HG03064 (cell line): ENCODE results near the gene TAF1C.
"Not testable (repeated sequence)": the region's sequence is repeated elsewhere in the genome, so short reads cannot be mapped to it uniquely, and the experiment has no call there.

Source experiments
- ATAC-seq: cut with Tn5 transposase; IDR thresholded peaks from one replicate; pipeline ENCODE4 v1.9.1; 2021; ENCODE audit warnings: low read depth; ENCODE audit not compliant: unreplicated experiment

The TAF1C gene

DNA sequence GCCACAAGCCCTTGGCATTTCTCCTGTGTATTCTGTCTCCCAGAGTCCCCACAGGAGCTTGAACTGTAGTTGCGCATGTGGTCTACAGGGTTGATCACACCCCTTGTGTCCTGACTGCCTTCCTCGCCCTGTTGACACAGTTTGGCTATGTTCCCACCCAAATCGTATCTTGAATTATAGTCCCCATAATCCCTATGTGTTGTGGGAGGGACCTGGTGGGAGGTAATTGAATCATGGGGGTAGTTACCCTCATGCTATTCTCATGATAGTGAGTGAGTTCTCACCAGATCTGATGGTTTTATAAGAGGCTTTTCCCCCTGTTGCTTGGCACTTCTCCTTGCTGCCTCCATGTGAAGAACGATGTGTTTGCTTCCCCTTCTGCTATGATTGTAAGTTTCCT is 25.3 kb upstream of the TAF1C start:
- no peak for ATAC-seq

GRCh38 chr16:84209989-84210388 is 23.1 kb upstream of the TAF1C start:
- no peak for ATAC-seq

DNA sequence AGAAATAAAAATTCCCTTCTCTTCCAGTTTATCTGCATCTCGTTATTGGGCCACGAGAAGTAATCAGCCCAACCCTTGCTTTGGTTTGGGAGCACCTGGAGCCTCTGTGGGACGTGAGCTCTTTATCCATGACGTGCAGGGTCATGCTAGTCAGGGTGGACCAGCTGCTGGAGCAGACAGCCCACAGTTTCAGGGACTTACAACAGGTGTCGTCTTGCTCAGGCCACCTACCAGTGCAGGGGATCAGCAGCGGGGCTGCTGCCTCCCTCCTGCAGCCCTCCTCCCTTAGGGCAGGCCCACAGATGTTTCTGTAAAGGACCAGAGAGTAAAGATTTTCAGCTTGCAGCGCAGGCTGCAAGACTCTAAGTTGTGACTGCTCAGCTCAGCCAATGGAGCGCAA is 21.0 kb upstream of the TAF1C start:
- ATAC-seq: no peak

DNA sequence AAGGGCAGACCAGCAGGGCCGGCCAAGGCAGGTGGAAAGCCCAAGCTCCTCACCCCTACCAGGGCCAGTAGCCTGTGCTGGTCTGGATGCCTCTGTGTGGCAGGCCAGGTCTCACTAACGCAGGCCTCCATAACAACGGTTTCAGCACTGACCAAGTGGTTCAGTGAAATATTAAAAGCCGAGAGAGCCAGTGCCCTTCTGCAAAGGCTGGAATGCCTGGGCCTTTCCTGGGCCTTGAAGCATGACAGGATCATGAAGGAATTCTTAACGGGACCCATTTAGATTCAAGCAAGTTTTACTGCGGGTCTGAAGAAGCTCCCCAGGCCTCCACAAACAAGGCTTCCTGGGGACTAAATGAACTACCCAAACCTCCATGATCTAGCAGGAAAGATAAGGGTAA is 20.4 kb upstream of the TAF1C start:
- ATAC-seq: no peak

DNA sequence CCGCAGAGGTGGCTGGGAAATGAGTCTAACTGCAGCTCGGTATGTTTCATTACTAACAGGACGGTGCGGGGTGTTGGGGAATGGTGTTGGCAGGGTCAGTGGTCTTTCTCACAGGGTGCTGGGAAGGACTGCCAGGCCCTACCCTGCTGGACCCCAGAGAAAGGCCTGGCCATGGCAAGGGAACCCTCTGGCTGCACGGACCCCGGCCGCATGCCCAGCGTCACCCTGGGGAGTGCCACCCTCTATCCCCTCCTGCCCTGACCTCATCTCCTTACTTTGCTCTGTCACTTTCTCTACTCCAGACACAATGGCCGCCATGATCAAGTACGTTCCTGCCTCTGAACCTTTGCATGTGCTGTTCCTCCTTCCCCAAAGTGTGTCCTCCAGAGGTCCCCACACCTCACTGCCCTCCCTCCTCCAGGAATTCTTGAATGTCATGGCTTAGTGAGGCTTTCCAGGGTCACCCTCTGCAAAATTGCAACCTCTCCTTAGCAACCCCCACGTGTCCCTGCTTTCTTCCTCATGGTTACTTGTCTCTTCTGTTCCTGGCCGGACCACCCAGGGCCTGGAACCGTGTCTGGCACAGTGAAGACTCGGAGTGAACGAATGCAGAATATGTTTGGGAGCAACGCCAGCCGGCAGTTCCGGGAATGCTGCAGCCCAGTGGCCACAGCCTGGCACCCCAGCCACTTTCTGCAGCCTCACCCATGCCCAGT is 19.3 kb upstream of the TAF1C start:
- no peak for ATAC-seq

DNA sequence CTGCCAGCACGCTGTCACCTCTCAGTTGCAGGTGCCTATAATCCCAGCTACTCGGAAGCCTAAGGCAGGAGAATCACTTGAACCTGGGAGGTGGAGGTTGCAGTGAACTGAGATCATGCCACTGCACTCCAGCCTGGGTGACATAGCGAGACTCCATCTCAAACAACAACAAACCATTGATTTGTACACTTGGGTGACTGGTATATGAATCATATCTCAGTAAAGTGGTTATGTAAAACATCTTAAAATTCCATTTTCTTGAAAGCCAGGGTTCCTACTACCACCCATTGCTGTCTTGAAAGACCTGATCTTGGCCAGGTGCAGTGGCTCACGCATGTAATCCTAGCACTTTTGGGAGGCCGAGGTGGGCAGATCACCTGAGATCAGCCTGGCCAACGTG is 18.3 kb upstream of the TAF1C start:
- ATAC-seq: not testable (repeated sequence)

GRCh38 chr16:84204551-84204950 is 17.7 kb upstream of the TAF1C start:
- ATAC-seq: not testable (repeated sequence)

GRCh38 chr16:84199861-84200260 is 13.0 kb upstream of the TAF1C start:
- ATAC-seq: no peak

DNA sequence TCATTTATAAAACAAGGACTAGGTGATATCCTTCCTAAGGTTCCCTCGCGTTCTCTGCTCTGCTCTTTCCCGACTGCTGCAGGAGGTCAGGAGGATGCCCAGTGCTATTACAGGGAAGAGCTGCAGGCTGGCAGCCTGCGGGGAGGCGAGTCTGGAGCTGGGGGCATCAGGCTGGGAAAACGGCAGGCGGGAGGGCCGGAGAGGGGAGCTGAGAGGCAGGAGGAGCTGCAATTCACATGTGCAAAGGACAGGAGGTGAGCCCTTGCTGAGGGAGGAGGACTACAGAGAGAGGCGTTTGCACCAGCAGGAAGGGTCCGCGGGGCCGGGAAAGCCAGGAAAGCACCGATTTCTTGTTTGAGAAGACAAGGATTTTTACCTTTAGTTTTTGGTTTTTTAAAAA is 12.2 kb upstream of the TAF1C start:
- ATAC-seq: no peak

DNA sequence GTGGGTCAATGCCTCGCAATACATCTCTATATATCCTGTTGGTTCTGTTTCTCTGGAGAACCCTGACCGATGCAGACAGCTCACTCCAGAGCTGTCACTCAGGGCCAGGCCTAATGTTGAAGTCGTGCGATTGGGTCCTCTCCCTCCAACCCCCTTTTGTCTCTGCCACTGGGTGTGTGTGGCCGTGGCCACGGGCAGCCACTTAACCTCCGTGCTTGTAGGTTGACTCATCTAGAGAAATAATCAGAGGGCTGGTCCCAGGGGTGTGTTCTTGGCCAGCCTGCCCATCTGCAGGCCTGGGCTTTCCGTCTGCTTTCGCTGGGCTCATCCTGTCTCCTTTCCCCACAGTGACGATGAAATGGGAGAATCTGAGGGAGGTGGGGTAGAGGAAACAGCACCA is 11.5 kb upstream of the TAF1C start:
- ATAC-seq: no peak

- ATAC-seq: no peak
These were observed 10.7 kb upstream of the TAF1C start for GRCh38 chr16:84197466-84198128.

- ATAC-seq: no peak
These were observed 10.0 kb upstream of the TAF1C start for GRCh38 chr16:84196727-84197394.

DNA sequence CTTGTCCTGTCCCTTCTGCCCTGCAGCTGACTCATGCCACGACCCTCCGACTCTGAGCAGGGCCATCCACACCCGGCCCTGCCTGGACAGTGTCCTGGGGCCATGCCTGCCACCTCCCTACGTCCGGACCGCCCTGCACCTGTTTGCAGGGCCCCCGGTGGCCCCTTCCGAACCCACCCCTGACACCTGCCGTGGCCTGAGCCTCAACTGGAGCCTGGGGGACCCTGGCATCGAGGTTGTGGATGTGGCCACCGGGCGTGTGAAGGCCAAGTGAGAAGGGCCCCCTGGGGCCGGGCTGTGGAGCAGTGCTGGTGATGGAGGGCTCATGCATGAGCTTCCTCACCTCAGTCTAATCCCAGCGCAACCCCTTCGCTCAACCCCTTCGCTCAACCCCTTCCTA is 9.2 kb upstream of the TAF1C start:
- ATAC-seq: no peak

GRCh38 chr16:84195201-84196093 is 8.6 kb upstream of the TAF1C start:
- ATAC-seq: no peak

DNA sequence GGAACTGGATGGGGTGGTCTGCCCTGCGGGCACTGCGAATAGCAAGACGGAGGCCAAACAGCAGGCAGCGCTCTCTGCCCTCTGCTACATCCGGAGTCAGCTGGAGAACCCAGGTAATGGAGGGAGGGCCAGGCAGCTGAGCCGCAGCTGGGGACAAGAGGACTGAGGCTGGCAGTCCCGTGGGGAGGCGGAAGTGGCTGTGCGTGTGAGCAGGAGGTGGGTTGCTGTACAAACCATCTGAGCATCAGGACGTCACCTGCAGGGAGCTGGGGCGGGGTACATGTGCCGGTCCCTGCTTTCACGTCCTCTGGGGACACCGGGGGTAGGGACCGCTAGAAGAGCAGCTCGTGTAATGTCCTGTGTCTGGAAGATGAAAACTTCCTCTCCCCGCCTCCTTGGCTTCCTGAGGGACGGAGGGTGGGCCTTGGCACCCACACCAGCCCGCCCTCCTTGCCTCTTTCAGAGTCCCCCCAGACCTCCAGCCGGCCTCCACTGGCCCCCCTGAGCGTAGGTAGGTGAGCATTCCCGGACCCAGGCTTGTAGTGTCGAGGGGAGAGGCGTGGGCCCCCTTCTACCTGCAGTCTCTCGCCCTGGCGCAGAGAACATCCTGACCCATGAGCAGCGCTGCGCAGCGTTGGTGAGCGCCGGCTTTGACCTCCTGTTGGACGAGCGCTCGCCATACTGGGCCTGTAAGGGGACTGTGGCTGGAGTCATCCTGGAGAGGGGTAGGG is 7.8 kb upstream of the TAF1C start:
- peak; percentile 61 for ATAC-seq

- ATAC-seq: no peak
These were observed 7.2 kb upstream of the TAF1C start for GRCh38 chr16:84194018-84194417.

DNA sequence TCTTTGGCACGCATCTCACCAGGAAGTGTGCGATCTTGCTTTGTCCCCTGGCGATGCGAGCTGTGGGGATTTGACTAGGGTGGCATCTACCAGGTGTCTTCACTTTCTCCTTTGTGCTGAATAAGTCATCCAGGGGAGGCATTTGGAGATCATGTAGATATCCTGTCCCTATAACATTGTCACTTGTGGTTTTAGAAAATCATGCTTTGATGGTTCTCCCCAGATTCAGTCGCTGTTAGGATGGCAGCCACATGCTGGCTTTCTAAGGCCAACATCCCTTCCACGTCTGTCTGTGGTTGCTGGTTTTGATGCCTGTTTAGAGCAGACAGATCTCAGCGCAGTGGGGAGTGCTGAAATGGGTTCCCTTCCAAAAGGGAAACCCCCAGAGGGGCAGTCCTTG is 6.6 kb upstream of the TAF1C start:
- no peak for ATAC-seq

GRCh38 chr16:84191466-84191865 is 4.6 kb upstream of the TAF1C start:
- ATAC-seq: no peak

GRCh38 chr16:84190731-84191388 is 4.0 kb upstream of the TAF1C start, which contains the start of gene ADAD2:
ADAD2 (plus strand) TSS chr16:84191157; CDS start chr16:84191231, 74 bp downstream.
- ATAC-seq: no peak

DNA sequence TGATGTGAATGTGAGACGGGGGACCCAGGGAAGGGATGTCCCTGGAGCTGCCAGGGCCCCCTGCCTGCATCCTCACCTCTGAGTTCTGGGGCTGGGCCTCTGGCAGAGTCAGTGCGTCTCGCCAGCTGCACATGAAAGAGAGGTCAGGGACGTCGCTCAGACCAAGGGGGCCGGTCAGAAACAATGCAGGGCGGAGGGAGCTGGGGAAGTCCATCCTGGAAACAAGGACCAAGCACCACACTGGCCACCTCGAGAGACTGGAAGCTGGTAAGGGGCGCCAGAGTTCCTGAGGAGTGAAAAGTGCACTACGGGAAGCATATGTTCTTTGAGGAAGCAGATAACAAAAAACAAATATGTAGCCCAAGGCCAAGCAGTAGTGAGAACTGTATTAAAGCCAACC is 2.1 kb downstream of the TAF1C start:
- ATAC-seq: no peak
